GM18858 (cell line): ENCODE data around the gene DOCK11.
"Not testable (repeated sequence)": the region's sequence is repeated elsewhere in the genome, so short reads cannot be mapped to it uniquely, and the experiment has no call there.

Experiments
- ATAC-seq: cut with Tn5 transposase; IDR thresholded peaks from one replicate; pipeline ENCODE4 v1.9.1; 2021; ENCODE audit not compliant: unreplicated experiment

DOCK11 gene

DNA sequence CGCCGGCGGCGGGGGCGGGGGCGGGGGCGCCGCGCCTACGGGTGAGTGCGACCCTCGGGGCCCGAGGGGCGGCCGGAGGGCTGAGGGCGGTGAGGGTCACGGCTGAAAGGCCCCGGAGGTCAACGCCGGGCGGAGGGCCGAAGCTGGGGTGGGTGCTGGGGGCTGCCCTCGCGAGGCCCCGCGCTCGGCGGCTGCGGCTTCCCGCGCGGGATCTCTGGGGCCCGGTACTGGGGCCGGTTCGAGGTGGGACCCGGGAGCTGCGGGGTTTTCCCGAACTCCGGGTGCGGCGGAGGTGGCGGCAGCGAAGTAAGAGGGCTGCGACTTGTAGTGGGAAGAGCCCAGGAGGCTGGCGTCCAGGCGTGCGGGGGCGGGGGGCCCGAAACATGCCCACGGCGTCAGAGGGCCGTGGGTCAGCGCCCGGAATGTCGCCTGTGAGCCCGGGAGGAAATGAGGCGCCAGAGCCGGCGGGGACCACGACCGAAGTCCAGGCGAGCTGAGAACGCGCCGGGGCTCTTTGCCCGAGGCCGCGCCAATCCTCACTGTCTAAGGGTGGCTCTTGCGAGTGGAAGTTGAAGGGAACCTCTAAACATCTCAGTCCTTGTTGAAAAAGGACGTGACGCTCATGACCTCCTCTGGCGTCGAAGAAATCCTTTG is 232.2 kb downstream of the DOCK11 start:
- ATAC-seq: no peak

GRCh38 chrX:118729042-118729652 is 233.5 kb downstream of the DOCK11 start:
- no peak for ATAC-seq

- no peak for ATAC-seq
These were observed 235.1 kb downstream of the DOCK11 start for GRCh38 chrX:118730500-118731247.

- not testable (repeated sequence) for ATAC-seq
These were observed 236.9 kb downstream of the DOCK11 start for GRCh38 chrX:118732551-118732950.

DNA sequence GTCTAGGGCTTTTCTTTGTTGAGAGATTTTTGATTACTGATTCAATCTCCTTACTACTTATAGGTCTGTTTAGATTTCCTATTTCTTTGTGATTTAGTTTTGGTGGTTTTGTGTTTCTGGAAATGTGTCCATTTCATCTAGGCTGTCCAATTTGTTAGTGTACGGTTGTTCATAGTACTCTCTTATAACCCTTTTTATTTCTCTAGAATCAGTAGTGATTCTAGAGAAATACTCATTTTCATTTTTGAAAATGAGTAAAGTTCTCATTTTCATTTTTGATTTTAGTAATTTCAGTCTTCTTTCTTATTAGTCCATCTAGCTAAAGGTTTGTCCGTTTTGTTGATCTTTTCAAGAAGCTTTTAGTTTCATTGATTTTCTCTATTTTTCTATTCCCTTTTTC is 239.3 kb downstream of the DOCK11 start:
- peak; percentile 41 for ATAC-seq
